GM18870 (cell line): ENCODE measurements around the gene PACS2.
"Not testable (repeated sequence)": the region's sequence is repeated elsewhere in the genome, so short reads cannot be mapped to it uniquely, and the experiment has no call there.

Source experiments
- ATAC-seq: cut with Tn5 transposase; IDR thresholded peaks from one replicate; pipeline ENCODE4 v1.9.1; 2021; ENCODE audit warnings: moderate library complexity; ENCODE audit not compliant: unreplicated experiment

PACS2 gene

GRCh38 chr14:105313381-105314286 lies 914 bp upstream of the PACS2 start:
- ATAC-seq = no peak

GRCh38 chr14:105315211-105315721 lies 718 bp downstream of the PACS2 start:
- ATAC-seq = no peak

GRCh38 chr14:105315941-105316576 lies 1.5 kb downstream of the PACS2 start:
- no peak for ATAC-seq

GRCh38 chr14:105316577-105316941 lies 2.0 kb downstream of the PACS2 start:
- ATAC-seq = no peak

GRCh38 chr14:105316968-105317510 lies 2.5 kb downstream of the PACS2 start:
- ATAC-seq = no peak

GRCh38 chr14:105317546-105317945 lies 3.0 kb downstream of the PACS2 start:
- ATAC-seq = no peak

GRCh38 chr14:105322791-105323556 lies 8.4 kb downstream of the PACS2 start:
- no peak for ATAC-seq

- no peak for ATAC-seq
Observed at GRCh38 chr14:105323663-105324062, 9.1 kb downstream of the PACS2 start.

- ATAC-seq = no peak
Observed at GRCh38 chr14:105324080-105324778, 9.7 kb downstream of the PACS2 start.

GRCh38 chr14:105324871-105325270 lies 10.3 kb downstream of the PACS2 start:
- ATAC-seq = no peak

GRCh38 chr14:105325303-105325702 lies 10.8 kb downstream of the PACS2 start:
- ATAC-seq = no peak

- no peak for ATAC-seq
Observed at GRCh38 chr14:105325716-105326567, 11.4 kb downstream of the PACS2 start.

GRCh38 chr14:105326568-105326867 lies 12.0 kb downstream of the PACS2 start:
- no peak for ATAC-seq

- no peak for ATAC-seq
Observed at GRCh38 chr14:105326891-105327694, 12.5 kb downstream of the PACS2 start.

- not testable (repeated sequence) for ATAC-seq
Observed at GRCh38 chr14:105327695-105328045, 13.1 kb downstream of the PACS2 start.

- no peak for ATAC-seq
Observed at GRCh38 chr14:105328070-105328677, 13.6 kb downstream of the PACS2 start.

GRCh38 chr14:105328678-105329390 lies 14.3 kb downstream of the PACS2 start:
- ATAC-seq = no peak
